ENCODE results near the gene TAF7L.

DNA sequence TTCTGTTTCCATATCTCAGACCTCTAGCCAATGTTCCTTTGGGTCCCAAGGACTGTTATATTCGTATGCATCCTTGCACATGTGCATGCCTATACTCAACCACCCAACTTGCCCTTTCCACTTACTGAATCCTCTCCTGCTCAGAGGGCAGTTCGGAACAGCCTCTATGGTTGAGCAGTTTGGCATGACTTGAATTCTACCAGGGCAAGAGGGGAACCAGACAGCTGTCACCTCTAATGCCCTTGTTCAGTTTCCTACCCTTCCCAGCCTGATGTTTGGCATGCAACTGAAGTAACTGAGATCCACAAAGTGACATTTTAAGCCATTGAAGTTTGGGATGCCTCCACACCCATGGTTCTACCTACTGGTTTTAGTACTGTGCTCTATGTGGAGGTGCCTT is 54.1 kb downstream of the TAF7L start:
- TF ChIP-seq, protein P1, sequence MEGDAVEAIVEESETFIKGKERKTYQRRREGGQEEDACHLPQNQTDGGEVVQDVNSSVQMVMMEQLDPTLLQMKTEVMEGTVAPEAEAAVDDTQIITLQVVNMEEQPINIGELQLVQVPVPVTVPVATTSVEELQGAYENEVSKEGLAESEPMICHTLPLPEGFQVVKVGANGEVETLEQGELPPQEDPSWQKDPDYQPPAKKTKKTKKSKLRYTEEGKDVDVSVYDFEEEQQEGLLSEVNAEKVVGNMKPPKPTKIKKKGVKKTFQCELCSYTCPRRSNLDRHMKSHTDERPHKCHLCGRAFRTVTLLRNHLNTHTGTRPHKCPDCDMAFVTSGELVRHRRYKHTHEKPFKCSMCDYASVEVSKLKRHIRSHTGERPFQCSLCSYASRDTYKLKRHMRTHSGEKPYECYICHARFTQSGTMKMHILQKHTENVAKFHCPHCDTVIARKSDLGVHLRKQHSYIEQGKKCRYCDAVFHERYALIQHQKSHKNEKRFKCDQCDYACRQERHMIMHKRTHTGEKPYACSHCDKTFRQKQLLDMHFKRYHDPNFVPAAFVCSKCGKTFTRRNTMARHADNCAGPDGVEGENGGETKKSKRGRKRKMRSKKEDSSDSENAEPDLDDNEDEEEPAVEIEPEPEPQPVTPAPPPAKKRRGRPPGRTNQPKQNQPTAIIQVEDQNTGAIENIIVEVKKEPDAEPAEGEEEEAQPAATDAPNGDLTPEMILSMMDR (IDR thresholded peaks at IDR 0.05): no peak
- no peak for TF ChIP-seq POLR2A (IDR thresholded peaks at IDR 0.05)

All from adrenal gland (tissue), 5 donors.